AG10803 (cell line): ENCODE results near the gene ADRA2B.

Source experiments
- DNase-seq: peaks from one replicate; pipeline ENCODE4 v3.0.0; 2010; ENCODE audit warnings: low read depth
- H3K4me3 ChIP-seq: 2 replicates; pipeline ENCODE4 v1.5.1; 2011; ENCODE audit warnings: mild to moderate bottlenecking, low read length, control low read depth
- CTCF ChIP-seq: conservative IDR thresholded peaks from 2 replicates; pipeline ENCODE4 v1.5.1; 2011; ENCODE audit warnings: mild to moderate bottlenecking, low read length, control low read depth, inconsistent platforms

The ADRA2B gene

GRCh38 chr2:96123936-96124335, 7.6 kb upstream of the ADRA2B start:
- no peak for TF ChIP-seq CTCF

GRCh38 chr2:96123290-96123689, 6.9 kb upstream of the ADRA2B start:
- no peak for DNase-seq
- TF ChIP-seq CTCF = no peak
- no peak overlapping the region for H3K4me3 ChIP-seq

More at GRCh38 chr2:96123936-96124335, 7.6 kb upstream of the ADRA2B start:
- H3K4me3 ChIP-seq = no peak overlapping the region
- DNase-seq = no peak

- no peak for DNase-seq
- no peak for TF ChIP-seq CTCF
- H3K4me3 ChIP-seq = no peak overlapping the region
Observed at GRCh38 chr2:96122391-96122790, 6.0 kb upstream of the ADRA2B start.

GRCh38 chr2:96121414-96121813, 5.0 kb upstream of the ADRA2B start:
- no peak for TF ChIP-seq CTCF
- no peak for DNase-seq
- H3K4me3 ChIP-seq = no peak overlapping the region

- no peak overlapping the region for H3K4me3 ChIP-seq
- TF ChIP-seq CTCF = no peak
- no peak for DNase-seq
Observed at GRCh38 chr2:96120991-96121390, 4.6 kb upstream of the ADRA2B start.

- no peak overlapping the region for H3K4me3 ChIP-seq
- DNase-seq = no peak
- TF ChIP-seq CTCF = no peak
Observed at GRCh38 chr2:96120091-96120720, 3.8 kb upstream of the ADRA2B start.

GRCh38 chr2:96119389-96119751, 3.0 kb upstream of the ADRA2B start:
- no peak for DNase-seq
- no peak for TF ChIP-seq CTCF
- no peak overlapping the region for H3K4me3 ChIP-seq
